ENCODE measurements around the gene IFNA1. TPM values are rescaled to one million over a fixed set of nuclear protein-coding genes. Genes with fewer than 3 reads are reported as not detected.

IFNA1 gene
- total and polyA plus RNA-seq, 8 donors, result not detected

DNA sequence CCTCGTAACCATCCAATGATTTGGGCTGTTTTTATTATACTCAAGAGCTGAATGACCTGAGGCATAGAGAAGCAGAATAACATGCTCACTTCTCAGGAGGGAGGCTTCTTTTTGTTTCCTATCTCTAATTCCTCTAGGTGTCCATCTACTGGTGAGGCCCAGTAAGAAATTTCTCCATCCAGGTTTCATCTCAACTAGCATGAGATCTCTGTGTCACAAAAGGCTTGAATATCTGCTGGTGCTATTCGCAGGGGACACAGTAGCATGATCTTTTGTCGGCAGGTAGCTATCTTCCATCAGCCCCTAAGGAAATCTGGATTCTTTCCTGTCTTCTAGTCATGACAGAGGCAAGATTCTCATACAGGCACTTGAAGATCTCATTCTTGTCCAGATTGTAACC lies 33.0 kb downstream of the IFNA1 start:
- no peak for DNase-seq
- ATAC-seq, result no peak
- no peaks in the 10 kb centered on the region for H3K36me3 ChIP-seq
- H3K4me3 ChIP-seq, result no peak overlapping the region
- H3K4me1 ChIP-seq, result no peaks in the 10 kb centered on the region
- H3K9me3 ChIP-seq, result no peaks in the 10 kb centered on the region
- H3K27ac ChIP-seq, result no peak overlapping the region
- H3K27me3 ChIP-seq, result peaks cover 0 to 4% of the 10 kb centered on the region in 2 donors
- intact Hi-C loops (cut with DNase I), result no loop called here
- TF ChIP-seq, protein P1, sequence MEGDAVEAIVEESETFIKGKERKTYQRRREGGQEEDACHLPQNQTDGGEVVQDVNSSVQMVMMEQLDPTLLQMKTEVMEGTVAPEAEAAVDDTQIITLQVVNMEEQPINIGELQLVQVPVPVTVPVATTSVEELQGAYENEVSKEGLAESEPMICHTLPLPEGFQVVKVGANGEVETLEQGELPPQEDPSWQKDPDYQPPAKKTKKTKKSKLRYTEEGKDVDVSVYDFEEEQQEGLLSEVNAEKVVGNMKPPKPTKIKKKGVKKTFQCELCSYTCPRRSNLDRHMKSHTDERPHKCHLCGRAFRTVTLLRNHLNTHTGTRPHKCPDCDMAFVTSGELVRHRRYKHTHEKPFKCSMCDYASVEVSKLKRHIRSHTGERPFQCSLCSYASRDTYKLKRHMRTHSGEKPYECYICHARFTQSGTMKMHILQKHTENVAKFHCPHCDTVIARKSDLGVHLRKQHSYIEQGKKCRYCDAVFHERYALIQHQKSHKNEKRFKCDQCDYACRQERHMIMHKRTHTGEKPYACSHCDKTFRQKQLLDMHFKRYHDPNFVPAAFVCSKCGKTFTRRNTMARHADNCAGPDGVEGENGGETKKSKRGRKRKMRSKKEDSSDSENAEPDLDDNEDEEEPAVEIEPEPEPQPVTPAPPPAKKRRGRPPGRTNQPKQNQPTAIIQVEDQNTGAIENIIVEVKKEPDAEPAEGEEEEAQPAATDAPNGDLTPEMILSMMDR (IDR thresholded peaks at IDR 0.05), result no peak

DNA sequence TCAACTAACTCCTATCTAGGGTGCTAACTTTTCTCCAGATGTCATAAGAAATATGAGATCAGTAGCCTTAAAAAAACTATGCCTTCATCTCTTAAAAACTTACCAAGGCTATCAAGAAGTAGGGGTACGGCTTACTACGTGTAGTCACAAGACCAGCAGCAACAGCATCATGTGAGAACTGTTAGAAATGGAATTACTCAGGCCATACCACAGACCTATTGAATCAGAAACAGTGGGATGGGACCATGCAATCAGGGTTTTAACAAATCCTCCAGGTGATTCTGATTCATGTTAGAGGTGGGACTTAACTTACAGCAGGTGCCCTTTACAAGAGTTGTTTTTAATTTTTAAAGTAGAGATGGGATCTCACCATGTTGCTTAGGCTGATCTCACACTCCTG lies 37.2 kb downstream of the IFNA1 start:
- intact Hi-C loops (cut with DNase I), result no loop called here
- H3K9me3 ChIP-seq, result no peaks in the 10 kb centered on the region
- H3K4me3 ChIP-seq, result no peak overlapping the region
- TF ChIP-seq, protein P1 (IDR thresholded peaks at IDR 0.05), result no peak
- peaks cover 0 to 6% of the 10 kb centered on the region in 2 donors for H3K4me1 ChIP-seq
- ATAC-seq, result no peak
- no peak overlapping the region for H3K27ac ChIP-seq
- H3K27me3 ChIP-seq, result peaks cover 0 to 4% of the 10 kb centered on the region in 2 donors
- no peaks in the 10 kb centered on the region for H3K36me3 ChIP-seq
- no peak for DNase-seq

DNA sequence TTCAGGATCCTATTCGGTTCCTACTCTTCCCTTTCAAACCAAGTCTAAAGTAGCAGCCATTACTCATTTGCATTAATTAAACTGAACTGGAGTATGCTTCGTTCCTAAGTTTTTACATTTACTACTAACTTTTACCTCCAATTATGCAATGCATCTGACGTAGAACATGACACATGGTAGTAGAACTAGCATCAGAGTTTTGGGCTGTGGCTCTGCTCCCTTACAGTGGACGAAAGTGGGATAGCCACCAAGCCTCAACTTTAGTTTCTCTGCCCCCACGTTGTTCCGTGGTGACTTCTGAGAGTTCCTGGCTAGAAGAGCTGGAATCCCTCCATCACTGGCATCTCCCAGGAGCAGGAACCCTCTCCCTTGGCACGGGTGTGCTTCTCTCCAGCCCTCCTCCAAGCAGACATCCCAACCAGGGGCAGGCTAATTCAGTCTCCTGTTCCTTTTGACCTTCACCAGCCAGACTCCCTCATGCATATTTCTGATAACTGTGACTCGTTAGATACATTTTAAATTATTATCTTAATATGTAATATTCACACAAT lies 39.0 kb downstream of the IFNA1 start:
- TF ChIP-seq, protein P1 (IDR thresholded peaks at IDR 0.05), result no peak
- H3K27me3 ChIP-seq, result peaks cover 0 to 4% of the 10 kb centered on the region in 2 donors
- H3K4me3 ChIP-seq, result no peak overlapping the region
- peaks cover 0 to 6% of the 10 kb centered on the region in 2 donors for H3K4me1 ChIP-seq
- H3K9me3 ChIP-seq, result no peaks in the 10 kb centered on the region
- ATAC-seq (no peak), DNase-seq (no peak)
- no peaks in the 10 kb centered on the region for H3K36me3 ChIP-seq
- H3K27ac ChIP-seq, result no peak overlapping the region
- intact Hi-C loops (cut with DNase I), result no loop called here

DNA sequence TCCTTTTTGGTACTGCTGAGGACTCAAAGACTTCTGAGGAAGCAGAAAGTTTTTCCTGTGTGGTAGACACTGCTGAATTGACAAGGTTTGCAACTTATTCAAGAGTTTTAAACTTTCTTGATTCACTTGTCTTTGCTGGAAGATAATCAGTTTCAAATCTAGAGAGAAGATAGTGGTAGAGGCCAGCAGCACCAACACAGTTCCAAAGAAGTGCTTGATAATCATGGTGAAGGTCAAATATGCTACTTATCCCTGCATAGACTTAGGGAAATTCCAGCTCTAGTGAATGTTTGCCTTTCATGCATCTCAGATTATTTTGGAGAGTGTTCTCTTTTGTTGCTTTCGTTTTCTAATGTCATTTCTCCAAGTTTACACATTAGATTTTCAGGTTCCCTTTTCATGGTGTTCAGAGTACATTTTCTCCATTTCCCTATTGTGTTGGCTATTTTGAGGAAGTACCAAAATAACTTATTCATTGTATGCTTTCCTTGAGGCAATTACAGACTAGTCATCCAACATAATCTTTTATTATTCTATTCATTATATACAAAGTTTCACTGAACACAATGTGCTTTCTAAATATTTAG lies 41.3 kb downstream of the IFNA1 start:
- H3K4me1 ChIP-seq, result peaks cover 0 to 6% of the 10 kb centered on the region in 2 donors
- peak; percentile 31 for ATAC-seq
- H3K27ac ChIP-seq, result peak overlapping the region in 1 of 2 donors; percentile 66
- no peak overlapping the region for H3K4me3 ChIP-seq
- H3K36me3 ChIP-seq, result no peaks in the 10 kb centered on the region
- intact Hi-C loops (cut with DNase I), result no loop called here
- no peaks in the 10 kb centered on the region for H3K9me3 ChIP-seq
- no peak for DNase-seq
- no peaks in the 10 kb centered on the region for H3K27me3 ChIP-seq
- TF ChIP-seq, protein P1 (IDR thresholded peaks at IDR 0.05), result no peak

DNA sequence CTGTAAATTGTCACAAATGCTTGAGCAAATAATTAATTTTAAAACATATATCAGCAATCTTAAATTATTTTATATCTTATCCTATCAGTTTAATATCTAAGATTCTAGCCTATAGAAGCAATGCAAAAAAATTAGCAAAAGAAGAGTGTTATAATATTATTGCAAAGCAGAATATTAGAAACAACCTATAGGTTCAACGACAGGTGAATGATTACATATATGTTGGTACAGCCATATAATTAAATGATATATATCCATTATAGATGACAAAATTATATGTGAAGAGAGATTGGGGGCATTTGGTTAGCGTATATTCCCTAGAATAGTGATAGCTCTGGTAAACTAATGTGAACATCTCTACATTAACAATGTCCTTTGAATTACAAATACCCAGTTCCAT lies 42.0 kb downstream of the IFNA1 start, which contains the start of gene IFNE:
TSS of gene IFNE (minus strand) at position 101 of the 400 bp plus-strand sequence. CDS start 619 bp downstream, outside the sequence.
- Histone ChIP-seq H3K4me3 (no peak within 1 kb of the TSS), H3K4me1 (peaks cover 0 to 6% of the 10 kb centered on the region in 2 donors), H3K27ac (peak within 1 kb of the TSS in 1 of 2 donors; percentile 66), H3K27me3 (no peaks in the 10 kb centered on the region), H3K9me3 (no peaks in the 10 kb centered on the region), H3K36me3 (no peaks in the 10 kb centered on the region)
- no peak for ATAC-seq
- no peak for DNase-seq
- TF ChIP-seq, protein P1 (IDR thresholded peaks at IDR 0.05), result no peak
- intact Hi-C loops (cut with DNase I), result no loop called here

Other genes with a start within 250 kb of the IFNA1 start
- gene IFNA7, start 238.2 kb upstream of the IFNA1 start, total RNA-seq, result not detected
- not detected for gene IFNA7, start 238.2 kb upstream of the IFNA1 start, polyA plus RNA-seq (ENCODE audit: insufficient read length in 6 of 6)
- not detected for gene IFNA10, start 233.3 kb upstream of the IFNA1 start, total RNA-seq
- not detected for gene IFNA10, start 233.3 kb upstream of the IFNA1 start, polyA plus RNA-seq (ENCODE audit: insufficient read length in 6 of 6)
- gene IFNA16, start 223.1 kb upstream of the IFNA1 start, total RNA-seq, result not detected
- gene IFNA16, start 223.1 kb upstream of the IFNA1 start, polyA plus RNA-seq (ENCODE audit: insufficient read length in 6 of 6), result not detected
- gene IFNA17, start 212.2 kb upstream of the IFNA1 start, total RNA-seq, result not detected
- not detected for gene IFNA17, start 212.2 kb upstream of the IFNA1 start, polyA plus RNA-seq (ENCODE audit: insufficient read length in 6 of 6)
- not detected for gene IFNA14, start 200.4 kb upstream of the IFNA1 start, total RNA-seq
- not detected for gene IFNA14, start 200.4 kb upstream of the IFNA1 start, polyA plus RNA-seq (ENCODE audit: insufficient read length in 6 of 6)
- not detected for gene IFNA5, start 135.1 kb upstream of the IFNA1 start, total RNA-seq
- gene IFNA5, start 135.1 kb upstream of the IFNA1 start, polyA plus RNA-seq (ENCODE audit: insufficient read length in 6 of 6), result not detected
- 10 to 100 TPM; 21.6 to 23.4 TPM for gene KLHL9, start 105.0 kb upstream of the IFNA1 start, total RNA-seq
- 10 to 100 TPM; 39.1 to 45.5 (median 42.0) TPM for gene KLHL9, start 105.0 kb upstream of the IFNA1 start, polyA plus RNA-seq (ENCODE audit: insufficient read length in 6 of 6)
- not detected for gene IFNA6, start 89.6 kb upstream of the IFNA1 start, total RNA-seq
- not detected for gene IFNA6, start 89.6 kb upstream of the IFNA1 start, polyA plus RNA-seq (ENCODE audit: insufficient read length in 6 of 6)
- not detected for gene IFNA13, start 72.4 kb upstream of the IFNA1 start, total RNA-seq
- gene IFNA13, start 72.4 kb upstream of the IFNA1 start, polyA plus RNA-seq (ENCODE audit: insufficient read length in 6 of 6), result under 1 TPM in 1 of 6 donors, not detected in 5; 0.14 TPM
- gene IFNA2, start 55.0 kb upstream of the IFNA1 start, total RNA-seq, result not detected
- under 1 TPM in 1 of 6 donors, not detected in 5; 0.13 TPM for gene IFNA2, start 55.0 kb upstream of the IFNA1 start, polyA plus RNA-seq (ENCODE audit: insufficient read length in 6 of 6)
- gene IFNA8, start 31.3 kb upstream of the IFNA1 start, total RNA-seq, result not detected
- gene IFNA8, start 31.3 kb upstream of the IFNA1 start, polyA plus RNA-seq (ENCODE audit: insufficient read length in 6 of 6), result not detected
- gene IFNE, start 41.9 kb downstream of the IFNA1 start, total RNA-seq, result not detected
- under 1 TPM; 0.10 to 0.58 (median 0.20) TPM for gene IFNE, start 41.9 kb downstream of the IFNA1 start, polyA plus RNA-seq (ENCODE audit: insufficient read length in 6 of 6)